ENCODE results near the gene PSMC2.

GRCh38 chr7:103317009-103317408 lies 30.4 kb upstream of the PSMC2 start:
- TF ChIP-seq CTCF (IDR thresholded peaks at IDR 0.05; ENCODE audit: low read depth, low read length, missing input control) = no peak
- TF ChIP-seq JUND (IDR thresholded peaks at IDR 0.05) = no peak
- TF ChIP-seq FOXA1 (IDR thresholded peaks at IDR 0.05) = no peak
- no peak for TF ChIP-seq EGR1 (IDR thresholded peaks at IDR 0.05; ENCODE audit: low read depth in 2 of 2)
- no peak for TF ChIP-seq RAD21 (IDR thresholded peaks at IDR 0.05)
- no peak for TF ChIP-seq SP1 (IDR thresholded peaks at IDR 0.05)
- TF ChIP-seq MAX (IDR thresholded peaks at IDR 0.05) = no peak
- TF ChIP-seq TAF1 (conservative IDR thresholded peaks at IDR 0.05) = no peak
- TF ChIP-seq RXRA (IDR thresholded peaks at IDR 0.05) = no peak
- TF ChIP-seq REST (IDR thresholded peaks at IDR 0.05) = no peak
- TF ChIP-seq YY1 (IDR thresholded peaks at IDR 0.05) = no peak
- TF ChIP-seq GABPA (IDR thresholded peaks at IDR 0.05 in 1 of 2, conservative IDR thresholded peaks at IDR 0.05 in 1 of 2) = no peak
- no peak for TF ChIP-seq ZBTB33 (IDR thresholded peaks at IDR 0.05)
